GM13977 (cell line): Measurements from ENCODE around the gene DOCK11.

Experiments used
- DNase-seq: peaks from one replicate; pipeline ENCODE4 v3.0.0; 2012; ENCODE audit warnings: low spot score
- CTCF ChIP-seq: IDR thresholded peaks from 2 replicates; pipeline ENCODE4 v1.5.1; 2012; ENCODE audit warnings: mild to moderate bottlenecking, control low read depth; ENCODE audit not compliant: insufficient read depth; ENCODE audit errors: extremely low read depth, missing control alignments
- in situ Hi-C: fragments of 300-500 bp; cut with MboI; formaldehyde crosslinking; loops from one replicate; pipeline ENCODE4 v1.12.0; 2022; ENCODE audit warnings: low sequenced_read_pairs, low pct_unique_long_range_greater_than_20kb, mixed read lengths, inconsistent platforms; ENCODE audit not compliant: unreplicated experiment

The DOCK11 gene

GRCh38 chrX:118594697-118595420, 99.2 kb downstream of the DOCK11 start:
- TF ChIP-seq CTCF = no peak
- in situ Hi-C loops = no loop called here
- DNase-seq = no peak

- no peak for TF ChIP-seq CTCF
- DNase-seq = no peak
- in situ Hi-C loops = no loop called here
Measured at GRCh38 chrX:118595501-118596042, 100.0 kb downstream of the DOCK11 start.

- no peak for TF ChIP-seq CTCF
- in situ Hi-C loops = no loop called here
- DNase-seq = no peak
Measured at GRCh38 chrX:118596390-118596789, 100.8 kb downstream of the DOCK11 start.

GRCh38 chrX:118603981-118604380, 108.4 kb downstream of the DOCK11 start:
- DNase-seq = peak; percentile 35
- peak; percentile 85 for TF ChIP-seq CTCF
- in situ Hi-C loops = no loop called here

GRCh38 chrX:118612290-118612689, 116.7 kb downstream of the DOCK11 start:
- in situ Hi-C loops = no loop called here

GRCh38 chrX:118614150-118614549, 118.5 kb downstream of the DOCK11 start:
- DNase-seq = no peak
- no peak for TF ChIP-seq CTCF
- in situ Hi-C loops = no loop called here

More at GRCh38 chrX:118612290-118612689, 116.7 kb downstream of the DOCK11 start:
- no peak for TF ChIP-seq CTCF
- DNase-seq = no peak
